ENCODE results near the gene ICAM5.

ICAM5 gene

GRCh38 chr19:10256551-10256950, 33.2 kb upstream of the ICAM5 start:
- 95 to 97% methylated on average over 18 of the region's 18 CpGs for WGBS, 2 experiments
- Histone ChIP-seq H3K27ac (ENCODE audit: insufficient read depth, low read depth, low read length, poor library complexity, severe bottlenecking) (no peak overlapping the region), H3K4me1 (ENCODE audit: control insufficient read depth, insufficient read depth, low read length) (no peaks in the 10 kb centered on the region), H3K4me3 (ENCODE audit: insufficient read depth, low read depth, low read length) (no peak overlapping the region), H3K9me3 (ENCODE audit: control insufficient read depth, low read length) (no peaks in the 10 kb centered on the region), H3K27me3 (ENCODE audit: control insufficient read depth, insufficient read depth, low read length, poor library complexity, severe bottlenecking) (no peaks in the 10 kb centered on the region), H3K36me3 (ENCODE audit: control insufficient read depth, insufficient read depth, low read length) (peaks cover 10% of the 10 kb centered on the region)

- 91 to 94% methylated on average over 8 to 9 of the region's 9 CpGs for WGBS, 2 experiments
- no peaks in the 10 kb centered on the region for H3K27me3 ChIP-seq (ENCODE audit: control insufficient read depth, insufficient read depth, low read length, poor library complexity, severe bottlenecking)
- no peaks in the 10 kb centered on the region for H3K4me1 ChIP-seq (ENCODE audit: control insufficient read depth, insufficient read depth, low read length)
- H3K4me3 ChIP-seq (ENCODE audit: insufficient read depth, low read depth, low read length): no peak overlapping the region
- peaks cover 10% of the 10 kb centered on the region for H3K36me3 ChIP-seq (ENCODE audit: control insufficient read depth, insufficient read depth, low read length)
- no peaks in the 10 kb centered on the region for H3K9me3 ChIP-seq (ENCODE audit: control insufficient read depth, low read length)
- H3K27ac ChIP-seq (ENCODE audit: insufficient read depth, low read depth, low read length, poor library complexity, severe bottlenecking): no peak overlapping the region
Measured at GRCh38 chr19:10256970-10257615, 32.7 kb upstream of the ICAM5 start.

GRCh38 chr19:10258080-10258710, 31.6 kb upstream of the ICAM5 start:
- Histone ChIP-seq H3K36me3 (ENCODE audit: control insufficient read depth, insufficient read depth, low read length) (peaks cover 10% of the 10 kb centered on the region), H3K9me3 (ENCODE audit: control insufficient read depth, low read length) (no peaks in the 10 kb centered on the region)
- 95% methylated on average over 18 of the region's 18 CpGs for WGBS, 2 experiments

GRCh38 chr19:10259162-10259905, 30.4 kb upstream of the ICAM5 start:
- no peaks in the 10 kb centered on the region for H3K9me3 ChIP-seq (ENCODE audit: control insufficient read depth, low read length)
- H3K4me1 ChIP-seq (ENCODE audit: control insufficient read depth, insufficient read depth, low read length): no peaks in the 10 kb centered on the region
- no peaks in the 10 kb centered on the region for H3K27me3 ChIP-seq (ENCODE audit: control insufficient read depth, insufficient read depth, low read length, poor library complexity, severe bottlenecking)
- WGBS, 2 experiments: 66 to 70% methylated on average over 32 of the region's 32 CpGs
- H3K36me3 ChIP-seq (ENCODE audit: control insufficient read depth, insufficient read depth, low read length): peaks cover 10% of the 10 kb centered on the region
- H3K4me3 ChIP-seq (ENCODE audit: insufficient read depth, low read depth, low read length): no peak overlapping the region
- no peak overlapping the region for H3K27ac ChIP-seq (ENCODE audit: insufficient read depth, low read depth, low read length, poor library complexity, severe bottlenecking)

More at GRCh38 chr19:10258080-10258710, 31.6 kb upstream of the ICAM5 start:
- H3K27ac ChIP-seq (ENCODE audit: insufficient read depth, low read depth, low read length, poor library complexity, severe bottlenecking): no peak overlapping the region
- no peak overlapping the region for H3K4me3 ChIP-seq (ENCODE audit: insufficient read depth, low read depth, low read length)
- no peaks in the 10 kb centered on the region for H3K4me1 ChIP-seq (ENCODE audit: control insufficient read depth, insufficient read depth, low read length)
- no peaks in the 10 kb centered on the region for H3K27me3 ChIP-seq (ENCODE audit: control insufficient read depth, insufficient read depth, low read length, poor library complexity, severe bottlenecking)

GRCh38 chr19:10260141-10260584, 29.6 kb upstream of the ICAM5 start:
- Histone ChIP-seq H3K27me3 (ENCODE audit: control insufficient read depth, insufficient read depth, low read length, poor library complexity, severe bottlenecking) (no peaks in the 10 kb centered on the region), H3K36me3 (ENCODE audit: control insufficient read depth, insufficient read depth, low read length) (peaks cover 10% of the 10 kb centered on the region), H3K27ac (ENCODE audit: insufficient read depth, low read depth, low read length, poor library complexity, severe bottlenecking) (no peak overlapping the region), H3K4me1 (ENCODE audit: control insufficient read depth, insufficient read depth, low read length) (no peaks in the 10 kb centered on the region), H3K4me3 (ENCODE audit: insufficient read depth, low read depth, low read length) (no peak overlapping the region), H3K9me3 (ENCODE audit: control insufficient read depth, low read length) (no peaks in the 10 kb centered on the region)
- WGBS, 2 experiments: 95% methylated on average over 8 of the region's 8 CpGs

GRCh38 chr19:10262771-10263170, 27.0 kb upstream of the ICAM5 start:
- Histone ChIP-seq H3K4me3 (ENCODE audit: insufficient read depth, low read depth, low read length) (no peak overlapping the region), H3K27ac (ENCODE audit: insufficient read depth, low read depth, low read length, poor library complexity, severe bottlenecking) (no peak overlapping the region), H3K4me1 (ENCODE audit: control insufficient read depth, insufficient read depth, low read length) (no peaks in the 10 kb centered on the region), H3K9me3 (ENCODE audit: control insufficient read depth, low read length) (no peaks in the 10 kb centered on the region), H3K27me3 (ENCODE audit: control insufficient read depth, insufficient read depth, low read length, poor library complexity, severe bottlenecking) (no peaks in the 10 kb centered on the region), H3K36me3 (ENCODE audit: control insufficient read depth, insufficient read depth, low read length) (peaks cover 7% of the 10 kb centered on the region)
- 90 to 93% methylated on average over 7 of the region's 7 CpGs for WGBS, 2 experiments

- Histone ChIP-seq H3K4me1 (ENCODE audit: control insufficient read depth, insufficient read depth, low read length) (no peaks in the 10 kb centered on the region), H3K27me3 (ENCODE audit: control insufficient read depth, insufficient read depth, low read length, poor library complexity, severe bottlenecking) (peaks cover 27% of the 10 kb centered on the region), H3K4me3 (ENCODE audit: insufficient read depth, low read depth, low read length) (no peak overlapping the region), H3K27ac (ENCODE audit: insufficient read depth, low read depth, low read length, poor library complexity, severe bottlenecking) (no peak overlapping the region), H3K36me3 (ENCODE audit: control insufficient read depth, insufficient read depth, low read length) (no peaks in the 10 kb centered on the region), H3K9me3 (ENCODE audit: control insufficient read depth, low read length) (no peaks in the 10 kb centered on the region)
- WGBS, 2 experiments: 89 to 97% methylated on average over 7 of the region's 7 CpGs
Measured at GRCh38 chr19:10266706-10267105, 23.0 kb upstream of the ICAM5 start.

- WGBS, 2 experiments: 85 to 88% methylated on average over 6 of the region's 6 CpGs
- no peaks in the 10 kb centered on the region for H3K36me3 ChIP-seq (ENCODE audit: control insufficient read depth, insufficient read depth, low read length)
Measured at GRCh38 chr19:10268071-10268470, 21.7 kb upstream of the ICAM5 start.

GRCh38 chr19:10269333-10270179, 20.2 kb upstream of the ICAM5 start:
- Histone ChIP-seq H3K4me3 (ENCODE audit: insufficient read depth, low read depth, low read length) (no peak overlapping the region), H3K4me1 (ENCODE audit: control insufficient read depth, insufficient read depth, low read length) (no peaks in the 10 kb centered on the region), H3K27me3 (ENCODE audit: control insufficient read depth, insufficient read depth, low read length, poor library complexity, severe bottlenecking) (peaks cover 38% of the 10 kb centered on the region), H3K27ac (ENCODE audit: insufficient read depth, low read depth, low read length, poor library complexity, severe bottlenecking) (no peak overlapping the region), H3K9me3 (ENCODE audit: control insufficient read depth, low read length) (no peaks in the 10 kb centered on the region), H3K36me3 (ENCODE audit: control insufficient read depth, insufficient read depth, low read length) (no peaks in the 10 kb centered on the region)
- WGBS, 2 experiments: 10 to 11% methylated on average over 59 of the region's 59 CpGs

More at GRCh38 chr19:10268071-10268470, 21.7 kb upstream of the ICAM5 start:
- no peak overlapping the region for H3K27ac ChIP-seq (ENCODE audit: insufficient read depth, low read depth, low read length, poor library complexity, severe bottlenecking)
- no peaks in the 10 kb centered on the region for H3K4me1 ChIP-seq (ENCODE audit: control insufficient read depth, insufficient read depth, low read length)
- H3K4me3 ChIP-seq (ENCODE audit: insufficient read depth, low read depth, low read length): no peak overlapping the region
- H3K27me3 ChIP-seq (ENCODE audit: control insufficient read depth, insufficient read depth, low read length, poor library complexity, severe bottlenecking): peaks cover 38% of the 10 kb centered on the region
- H3K9me3 ChIP-seq (ENCODE audit: control insufficient read depth, low read length): no peaks in the 10 kb centered on the region

All from ectodermal cell (in vitro differentiated cells).